GM21528 (cell line): Measurements from ENCODE around the gene PKN1.

Experiments used
- ATAC-seq: cut with Tn5 transposase; IDR thresholded peaks from one replicate; pipeline ENCODE4 v1.9.1; 2021; ENCODE audit warnings: mild to moderate bottlenecking, moderate library complexity; ENCODE audit not compliant: unreplicated experiment, low FRiP score

PKN1 gene

GRCh38 chr19:14405758-14406644, 27.1 kb upstream of the PKN1 start:
- ATAC-seq = peak; percentile 52

- ATAC-seq = no peak
Observed at GRCh38 chr19:14406645-14407401, 26.3 kb upstream of the PKN1 start.

GRCh38 chr19:14407605-14408484, 25.3 kb upstream of the PKN1 start:
- ATAC-seq = no peak

GRCh38 chr19:14408491-14409145, 24.5 kb upstream of the PKN1 start:
- ATAC-seq = no peak

GRCh38 chr19:14409146-14410023, 23.7 kb upstream of the PKN1 start:
- no peak for ATAC-seq

GRCh38 chr19:14410091-14411051, 22.7 kb upstream of the PKN1 start:
- no peak for ATAC-seq

- no peak for ATAC-seq
Observed at GRCh38 chr19:14411161-14411937, 21.8 kb upstream of the PKN1 start.

GRCh38 chr19:14411938-14412245, 21.2 kb upstream of the PKN1 start:
- ATAC-seq = no peak

GRCh38 chr19:14412324-14412995, 20.6 kb upstream of the PKN1 start:
- no peak for ATAC-seq

- no peak for ATAC-seq
Observed at GRCh38 chr19:14412996-14413692, 20.0 kb upstream of the PKN1 start.

- no peak for ATAC-seq
Observed at GRCh38 chr19:14413693-14414181, 19.4 kb upstream of the PKN1 start.

- no peak for ATAC-seq
Observed at GRCh38 chr19:14414926-14415690, 18.0 kb upstream of the PKN1 start.

GRCh38 chr19:14416817-14417231, 16.3 kb upstream of the PKN1 start:
- ATAC-seq = no peak

GRCh38 chr19:14418856-14419105, 14.3 kb upstream of the PKN1 start:
- peak; percentile 46 for ATAC-seq

- ATAC-seq = peak; percentile 80
Observed at GRCh38 chr19:14419106-14419813, 13.8 kb upstream of the PKN1 start, which contains the start of gene DDX39A. TSS of gene DDX39A (minus strand) at chr19:14419341. CDS start at chr19:14413220, 6,121 bp downstream.
